WTC11 (cell line): Measurements from ENCODE around the gene GPR161. TPM values are rescaled to one million over a fixed set of nuclear protein-coding genes. Genes with fewer than 3 reads are reported as not detected.

Source experiments
- ATAC-seq: fragments of 200-7000 bp; cut with Tn5 transposase; 2 replicates; pipeline ENCODE4 v1.10.0; 2021; ENCODE audit warnings: mild to moderate bottlenecking, moderate library complexity
- CTCF ChIA-PET: fragments of 300-600 bp; sonication (Branson Sonifier 250); formaldehyde crosslinking; loops from one replicate; lab custom pipeline; 2021; ENCODE audit warnings: antibody characterized with exemption; lab: Charles Lee
- POLR2A ChIA-PET: fragments of 350-600 bp; sonication (Branson Sonifier 250); formaldehyde crosslinking; loops from one replicate; lab custom pipeline; 2021; ENCODE audit warnings: antibody characterized with exemption; lab: Charles Lee
- DNase-seq: peaks from one replicate; pipeline ENCODE4 v3.0.0; 2021; ENCODE audit warnings: low spot score
- H3K27ac Mint-ChIP-seq: 2 replicates; pipeline ENCODE4 v1.8.0; 2021; ENCODE audit warnings: mixed read lengths
- H3K27me3 Mint-ChIP-seq: 2 replicates; pipeline ENCODE4 v1.8.0; 2021; ENCODE audit warnings: low read depth, mild to moderate bottlenecking, moderate library complexity, mixed read lengths
- H3K36me3 Mint-ChIP-seq: 2 replicates; pipeline ENCODE4 v1.8.0; 2021; ENCODE audit warnings: mixed read lengths
- H3K4me1 Mint-ChIP-seq: 2 replicates; pipeline ENCODE4 v1.8.0; 2022; ENCODE audit warnings: mixed read lengths
- H3K4me3 Mint-ChIP-seq: 2 replicates; pipeline ENCODE4 v1.8.0; 2021; ENCODE audit warnings: mild to moderate bottlenecking, moderate library complexity, mixed read lengths
- H3K9me3 Mint-ChIP-seq: 2 replicates; pipeline ENCODE4 v1.8.0; 2021; ENCODE audit warnings: mixed read lengths
- EMX1 ChIP-seq: fragments of 250-450 bp; sonication (Bioruptor Pico); IDR thresholded peaks from 2 replicates; pipeline ENCODE4 v1.8.0; 2021; ENCODE audit warnings: mild to moderate bottlenecking
- ESRRA ChIP-seq: sonication (generic); formaldehyde crosslinking; IDR thresholded peaks from 2 replicates; pipeline ENCODE4 v1.8.1; 2022; ENCODE audit warnings: mild to moderate bottlenecking, missing genetic modification reagents, borderline replicate concordance
- FOXK1 ChIP-seq: sonication (generic); formaldehyde crosslinking; IDR thresholded peaks from 2 replicates; pipeline ENCODE4 v1.8.0; 2022; ENCODE audit warnings: mild to moderate bottlenecking, moderate library complexity, missing genetic modification reagents
- GRHL2 ChIP-seq: fragments of 250-450 bp; sonication (Bioruptor Pico); IDR thresholded peaks from 2 replicates; pipeline ENCODE4 v1.8.0; 2022; ENCODE audit warnings: mild to moderate bottlenecking, moderate library complexity; ENCODE audit not compliant: insufficient replicate concordance, severe bottlenecking
- GTF2I ChIP-seq: fragments of 250-450 bp; sonication (Bioruptor Pico); conservative IDR thresholded peaks from 2 replicates; pipeline ENCODE4 v1.4.0; 2021; ENCODE audit warnings: mild to moderate bottlenecking
- MXD4 ChIP-seq: fragments of 250-450 bp; sonication (Bioruptor Pico); IDR thresholded peaks from 2 replicates; pipeline ENCODE4 v1.8.0; 2021; ENCODE audit warnings: mild to moderate bottlenecking, moderate library complexity, borderline replicate concordance
- MYBL2 ChIP-seq: sonication (generic); formaldehyde crosslinking; IDR thresholded peaks from 2 replicates; pipeline ENCODE4 v1.8.1; 2023; ENCODE audit warnings: mild to moderate bottlenecking, moderate library complexity, missing genetic modification reagents
- NFYB ChIP-seq: sonication (generic); formaldehyde crosslinking; conservative IDR thresholded peaks from 2 replicates; pipeline ENCODE4 v1.8.0; 2022; ENCODE audit warnings: low read depth, missing genetic modification reagents
- NR3C1 ChIP-seq: sonication (generic); formaldehyde crosslinking; conservative IDR thresholded peaks from 2 replicates; pipeline ENCODE4 v1.8.1; 2023; ENCODE audit warnings: low read depth, mild to moderate bottlenecking, missing genetic modification reagents
- OVOL2 ChIP-seq: fragments of 250-450 bp; sonication (Bioruptor Pico); IDR thresholded peaks from 2 replicates; pipeline ENCODE4 v1.9.0; 2021; ENCODE audit warnings: mild to moderate bottlenecking, borderline replicate concordance
- RELA ChIP-seq: sonication (generic); formaldehyde crosslinking; IDR thresholded peaks from 2 replicates; pipeline ENCODE4 v1.8.1; 2022; ENCODE audit warnings: missing genetic modification reagents, mild to moderate bottlenecking, borderline replicate concordance
- SOX15 ChIP-seq: fragments of 250-450 bp; sonication (Bioruptor Pico); IDR thresholded peaks from 2 replicates; pipeline ENCODE4 v1.9.0; 2021; ENCODE audit warnings: mild to moderate bottlenecking
- SP1 ChIP-seq: sonication (generic); formaldehyde crosslinking; conservative IDR thresholded peaks from 2 replicates; pipeline ENCODE4 v1.8.1; 2022; ENCODE audit warnings: missing genetic modification reagents
- TEAD1 ChIP-seq: sonication (generic); formaldehyde crosslinking; IDR thresholded peaks from 2 replicates; pipeline ENCODE4 v1.8.0; 2022; ENCODE audit warnings: mild to moderate bottlenecking, missing genetic modification reagents
- ZNF232 ChIP-seq: sonication (generic); formaldehyde crosslinking; IDR thresholded peaks from 2 replicates; pipeline ENCODE4 v1.8.0; 2022; ENCODE audit warnings: mild to moderate bottlenecking, missing genetic modification reagents
- total RNA-seq: library from RNA; stranded (reverse); gene quantifications from 3 replicates; pipeline ENCODE4 v1.2.3, GENCODE V29; 2021
- TF ChIP-seq, protein P1 (sequence below): fragments of 250-450 bp; sonication (Bioruptor Pico); IDR thresholded peaks from 2 replicates; pipeline ENCODE4 v1.9.0; 2021; ENCODE audit warnings: mild to moderate bottlenecking
- TF ChIP-seq, protein P2 (sequence below): sonication (generic); formaldehyde crosslinking; IDR thresholded peaks from 2 replicates; pipeline ENCODE4 v1.8.0; 2023; ENCODE audit warnings: mild to moderate bottlenecking, missing genetic modification reagents
- TF ChIP-seq, protein P3 (sequence below): sonication (generic); formaldehyde crosslinking; IDR thresholded peaks from 2 replicates; pipeline ENCODE4 v1.8.1; 2022; ENCODE audit warnings: low read depth, mild to moderate bottlenecking, moderate library complexity, missing genetic modification reagents, borderline replicate concordance
- TF ChIP-seq, protein P4 (sequence below): fragments of 250-450 bp; sonication (Bioruptor Pico); IDR thresholded peaks from 2 replicates; pipeline ENCODE4 v1.9.0; 2021; ENCODE audit warnings: moderate library complexity, mild to moderate bottlenecking, inconsistent platforms, borderline replicate concordance
- TF ChIP-seq, protein P5 (sequence below): sonication (generic); formaldehyde crosslinking; conservative IDR thresholded peaks from 2 replicates; pipeline ENCODE4 v1.8.1; 2023; ENCODE audit warnings: mild to moderate bottlenecking, low read depth, missing genetic modification reagents, moderate library complexity
- TF ChIP-seq, protein P6 (sequence below): sonication (generic); formaldehyde crosslinking; IDR thresholded peaks from 2 replicates; pipeline ENCODE4 v1.8.0; 2022; ENCODE audit warnings: mild to moderate bottlenecking, missing genetic modification reagents
- TF ChIP-seq, protein P7 (sequence below): sonication (generic); formaldehyde crosslinking; IDR thresholded peaks from 2 replicates; pipeline ENCODE4 v1.8.1; 2023; ENCODE audit warnings: mild to moderate bottlenecking, missing genetic modification reagents, moderate library complexity

The GPR161 gene
- total RNA-seq, 1 experiment from 2014 or later, result 11.6 TPM

DNA sequence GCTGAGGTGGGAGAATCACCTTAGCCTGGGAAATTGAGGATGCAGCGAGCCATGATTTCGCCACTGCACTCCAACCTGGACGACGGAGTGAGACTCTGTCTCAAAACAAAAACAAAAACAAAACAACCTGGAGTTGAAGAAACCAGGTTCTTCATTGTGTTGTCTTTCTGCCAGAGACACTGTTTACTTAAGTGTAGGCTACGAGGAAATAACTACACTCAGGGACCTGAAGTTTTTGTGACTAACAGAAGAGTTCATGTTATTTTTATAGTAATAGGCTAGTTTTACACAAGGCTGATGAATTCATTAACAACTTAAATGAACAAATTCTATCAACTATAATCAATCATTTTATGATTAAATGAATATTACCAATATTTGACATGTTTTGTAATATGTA is 101.4 kb downstream of the GPR161 start:
- Mint-ChIP-seq H3K27me3 (no peaks in the 10 kb centered on the region), H3K27ac (no peak overlapping the region), H3K4me1 (peaks cover 3% of the 10 kb centered on the region; the same call in 1 of the 2 replicates), H3K4me3 (no peak overlapping the region), H3K9me3 (no peaks in the 10 kb centered on the region; the same call in 1 of the 2 replicates), H3K36me3 (peaks cover 7% of the 10 kb centered on the region)
- ChIA-PET POLR2A (no interaction called here), CTCF (interaction anchor here (0.6 kb wide), 1 partner anchor 37 kb away, joined by 5 read pairs; no protein-coding TSS in a partner anchor)
- TF ChIP-seq SP1 (CRISPR knock-in tag) (no peak), TEAD1 (CRISPR knock-in tag) (no peak), NFYB (no peak), GRHL2 (CRISPR knock-in tag) (no peak), MXD4 (CRISPR knock-in tag) (no peak), OVOL2 (CRISPR knock-in tag) (no peak), SOX15 (CRISPR knock-in tag) (no peak), ZNF232 (no peak)
- TF ChIP-seq, protein P1, sequence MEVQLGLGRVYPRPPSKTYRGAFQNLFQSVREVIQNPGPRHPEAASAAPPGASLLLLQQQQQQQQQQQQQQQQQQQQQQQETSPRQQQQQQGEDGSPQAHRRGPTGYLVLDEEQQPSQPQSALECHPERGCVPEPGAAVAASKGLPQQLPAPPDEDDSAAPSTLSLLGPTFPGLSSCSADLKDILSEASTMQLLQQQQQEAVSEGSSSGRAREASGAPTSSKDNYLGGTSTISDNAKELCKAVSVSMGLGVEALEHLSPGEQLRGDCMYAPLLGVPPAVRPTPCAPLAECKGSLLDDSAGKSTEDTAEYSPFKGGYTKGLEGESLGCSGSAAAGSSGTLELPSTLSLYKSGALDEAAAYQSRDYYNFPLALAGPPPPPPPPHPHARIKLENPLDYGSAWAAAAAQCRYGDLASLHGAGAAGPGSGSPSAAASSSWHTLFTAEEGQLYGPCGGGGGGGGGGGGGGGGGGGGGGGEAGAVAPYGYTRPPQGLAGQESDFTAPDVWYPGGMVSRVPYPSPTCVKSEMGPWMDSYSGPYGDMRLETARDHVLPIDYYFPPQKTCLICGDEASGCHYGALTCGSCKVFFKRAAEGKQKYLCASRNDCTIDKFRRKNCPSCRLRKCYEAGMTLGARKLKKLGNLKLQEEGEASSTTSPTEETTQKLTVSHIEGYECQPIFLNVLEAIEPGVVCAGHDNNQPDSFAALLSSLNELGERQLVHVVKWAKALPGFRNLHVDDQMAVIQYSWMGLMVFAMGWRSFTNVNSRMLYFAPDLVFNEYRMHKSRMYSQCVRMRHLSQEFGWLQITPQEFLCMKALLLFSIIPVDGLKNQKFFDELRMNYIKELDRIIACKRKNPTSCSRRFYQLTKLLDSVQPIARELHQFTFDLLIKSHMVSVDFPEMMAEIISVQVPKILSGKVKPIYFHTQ (CRISPR knock-in tag), result no peak
- TF ChIP-seq, protein P2, sequence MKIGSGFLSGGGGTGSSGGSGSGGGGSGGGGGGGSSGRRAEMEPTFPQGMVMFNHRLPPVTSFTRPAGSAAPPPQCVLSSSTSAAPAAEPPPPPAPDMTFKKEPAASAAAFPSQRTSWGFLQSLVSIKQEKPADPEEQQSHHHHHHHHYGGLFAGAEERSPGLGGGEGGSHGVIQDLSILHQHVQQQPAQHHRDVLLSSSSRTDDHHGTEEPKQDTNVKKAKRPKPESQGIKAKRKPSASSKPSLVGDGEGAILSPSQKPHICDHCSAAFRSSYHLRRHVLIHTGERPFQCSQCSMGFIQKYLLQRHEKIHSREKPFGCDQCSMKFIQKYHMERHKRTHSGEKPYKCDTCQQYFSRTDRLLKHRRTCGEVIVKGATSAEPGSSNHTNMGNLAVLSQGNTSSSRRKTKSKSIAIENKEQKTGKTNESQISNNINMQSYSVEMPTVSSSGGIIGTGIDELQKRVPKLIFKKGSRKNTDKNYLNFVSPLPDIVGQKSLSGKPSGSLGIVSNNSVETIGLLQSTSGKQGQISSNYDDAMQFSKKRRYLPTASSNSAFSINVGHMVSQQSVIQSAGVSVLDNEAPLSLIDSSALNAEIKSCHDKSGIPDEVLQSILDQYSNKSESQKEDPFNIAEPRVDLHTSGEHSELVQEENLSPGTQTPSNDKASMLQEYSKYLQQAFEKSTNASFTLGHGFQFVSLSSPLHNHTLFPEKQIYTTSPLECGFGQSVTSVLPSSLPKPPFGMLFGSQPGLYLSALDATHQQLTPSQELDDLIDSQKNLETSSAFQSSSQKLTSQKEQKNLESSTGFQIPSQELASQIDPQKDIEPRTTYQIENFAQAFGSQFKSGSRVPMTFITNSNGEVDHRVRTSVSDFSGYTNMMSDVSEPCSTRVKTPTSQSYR, result no peak
- TF ChIP-seq, protein P3, sequence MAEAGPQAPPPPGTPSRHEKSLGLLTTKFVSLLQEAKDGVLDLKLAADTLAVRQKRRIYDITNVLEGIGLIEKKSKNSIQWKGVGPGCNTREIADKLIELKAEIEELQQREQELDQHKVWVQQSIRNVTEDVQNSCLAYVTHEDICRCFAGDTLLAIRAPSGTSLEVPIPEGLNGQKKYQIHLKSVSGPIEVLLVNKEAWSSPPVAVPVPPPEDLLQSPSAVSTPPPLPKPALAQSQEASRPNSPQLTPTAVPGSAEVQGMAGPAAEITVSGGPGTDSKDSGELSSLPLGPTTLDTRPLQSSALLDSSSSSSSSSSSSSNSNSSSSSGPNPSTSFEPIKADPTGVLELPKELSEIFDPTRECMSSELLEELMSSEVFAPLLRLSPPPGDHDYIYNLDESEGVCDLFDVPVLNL (CRISPR knock-in tag), result no peak
- TF ChIP-seq, protein P4, sequence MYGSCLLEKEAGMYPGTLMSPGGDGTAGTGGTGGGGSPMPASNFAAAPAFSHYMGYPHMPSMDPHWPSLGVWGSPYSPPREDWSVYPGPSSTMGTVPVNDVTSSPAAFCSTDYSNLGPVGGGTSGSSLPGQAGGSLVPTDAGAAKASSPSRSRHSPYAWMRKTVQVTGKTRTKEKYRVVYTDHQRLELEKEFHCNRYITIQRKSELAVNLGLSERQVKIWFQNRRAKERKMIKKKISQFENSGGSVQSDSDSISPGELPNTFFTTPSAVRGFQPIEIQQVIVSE (CRISPR knock-in tag), result no peak
- TF ChIP-seq, protein P5, sequence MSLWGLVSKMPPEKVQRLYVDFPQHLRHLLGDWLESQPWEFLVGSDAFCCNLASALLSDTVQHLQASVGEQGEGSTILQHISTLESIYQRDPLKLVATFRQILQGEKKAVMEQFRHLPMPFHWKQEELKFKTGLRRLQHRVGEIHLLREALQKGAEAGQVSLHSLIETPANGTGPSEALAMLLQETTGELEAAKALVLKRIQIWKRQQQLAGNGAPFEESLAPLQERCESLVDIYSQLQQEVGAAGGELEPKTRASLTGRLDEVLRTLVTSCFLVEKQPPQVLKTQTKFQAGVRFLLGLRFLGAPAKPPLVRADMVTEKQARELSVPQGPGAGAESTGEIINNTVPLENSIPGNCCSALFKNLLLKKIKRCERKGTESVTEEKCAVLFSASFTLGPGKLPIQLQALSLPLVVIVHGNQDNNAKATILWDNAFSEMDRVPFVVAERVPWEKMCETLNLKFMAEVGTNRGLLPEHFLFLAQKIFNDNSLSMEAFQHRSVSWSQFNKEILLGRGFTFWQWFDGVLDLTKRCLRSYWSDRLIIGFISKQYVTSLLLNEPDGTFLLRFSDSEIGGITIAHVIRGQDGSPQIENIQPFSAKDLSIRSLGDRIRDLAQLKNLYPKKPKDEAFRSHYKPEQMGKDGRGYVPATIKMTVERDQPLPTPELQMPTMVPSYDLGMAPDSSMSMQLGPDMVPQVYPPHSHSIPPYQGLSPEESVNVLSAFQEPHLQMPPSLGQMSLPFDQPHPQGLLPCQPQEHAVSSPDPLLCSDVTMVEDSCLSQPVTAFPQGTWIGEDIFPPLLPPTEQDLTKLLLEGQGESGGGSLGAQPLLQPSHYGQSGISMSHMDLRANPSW (CRISPR knock-in tag), result no peak
- DNase-seq (no peak), ATAC-seq (no peak)

DNA sequence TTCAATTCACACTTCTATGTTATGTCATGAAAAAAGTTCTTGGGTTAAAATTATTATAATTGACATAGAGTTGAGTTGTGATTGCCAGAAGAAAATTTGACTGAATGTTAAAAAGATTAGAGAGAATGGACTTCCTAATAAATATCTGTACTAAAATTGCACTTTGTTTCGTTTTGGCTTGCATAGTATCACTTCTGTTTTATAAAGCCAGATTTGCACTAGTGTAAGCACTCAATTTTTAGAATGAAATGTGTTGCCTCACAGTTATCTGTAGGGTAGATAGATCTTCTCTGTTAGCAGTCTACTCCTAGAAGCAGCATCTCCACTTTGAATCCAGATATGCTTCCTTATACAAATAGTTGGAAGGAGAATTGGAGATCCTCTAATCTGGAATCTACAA is 104.7 kb downstream of the GPR161 start:
- H3K4me1 Mint-ChIP-seq, result no peaks in the 10 kb centered on the region
- ATAC-seq, result no peak
- no peak for DNase-seq
- no peak overlapping the region for H3K27ac Mint-ChIP-seq
- ChIA-PET CTCF (interaction anchor here (1.0 kb wide), 1 partner anchor 50 kb away, joined by 3 read pairs; no protein-coding TSS in a partner anchor), POLR2A (no interaction called here)
- no peaks in the 10 kb centered on the region; the same call in 1 of the 2 replicates for H3K9me3 Mint-ChIP-seq
- H3K4me3 Mint-ChIP-seq, result no peak overlapping the region
- H3K36me3 Mint-ChIP-seq, result peaks cover 7% of the 10 kb centered on the region
- no peaks in the 10 kb centered on the region for H3K27me3 Mint-ChIP-seq
- TF ChIP-seq ESRRA (CRISPR knock-in tag) (no peak), SOX15 (CRISPR knock-in tag) (no peak), TEAD1 (CRISPR knock-in tag) (no peak), NR3C1 (CRISPR knock-in tag) (no peak), FOXK1 (CRISPR knock-in tag) (no peak), RELA (CRISPR knock-in tag) (no peak), MYBL2 (CRISPR knock-in tag) (no peak), GTF2I (CRISPR knock-in tag) (no peak), SP1 (CRISPR knock-in tag) (no peak), EMX1 (CRISPR knock-in tag) (no peak)
- TF ChIP-seq, protein P6, sequence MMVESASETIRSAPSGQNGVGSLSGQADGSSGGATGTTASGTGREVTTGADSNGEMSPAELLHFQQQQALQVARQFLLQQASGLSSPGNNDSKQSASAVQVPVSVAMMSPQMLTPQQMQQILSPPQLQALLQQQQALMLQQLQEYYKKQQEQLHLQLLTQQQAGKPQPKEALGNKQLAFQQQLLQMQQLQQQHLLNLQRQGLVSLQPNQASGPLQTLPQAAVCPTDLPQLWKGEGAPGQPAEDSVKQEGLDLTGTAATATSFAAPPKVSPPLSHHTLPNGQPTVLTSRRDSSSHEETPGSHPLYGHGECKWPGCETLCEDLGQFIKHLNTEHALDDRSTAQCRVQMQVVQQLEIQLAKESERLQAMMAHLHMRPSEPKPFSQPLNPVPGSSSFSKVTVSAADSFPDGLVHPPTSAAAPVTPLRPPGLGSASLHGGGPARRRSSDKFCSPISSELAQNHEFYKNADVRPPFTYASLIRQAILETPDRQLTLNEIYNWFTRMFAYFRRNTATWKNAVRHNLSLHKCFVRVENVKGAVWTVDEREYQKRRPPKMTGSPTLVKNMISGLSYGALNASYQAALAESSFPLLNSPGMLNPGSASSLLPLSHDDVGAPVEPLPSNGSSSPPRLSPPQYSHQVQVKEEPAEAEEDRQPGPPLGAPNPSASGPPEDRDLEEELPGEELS (CRISPR knock-in tag), result no peak
- TF ChIP-seq, protein P7, sequence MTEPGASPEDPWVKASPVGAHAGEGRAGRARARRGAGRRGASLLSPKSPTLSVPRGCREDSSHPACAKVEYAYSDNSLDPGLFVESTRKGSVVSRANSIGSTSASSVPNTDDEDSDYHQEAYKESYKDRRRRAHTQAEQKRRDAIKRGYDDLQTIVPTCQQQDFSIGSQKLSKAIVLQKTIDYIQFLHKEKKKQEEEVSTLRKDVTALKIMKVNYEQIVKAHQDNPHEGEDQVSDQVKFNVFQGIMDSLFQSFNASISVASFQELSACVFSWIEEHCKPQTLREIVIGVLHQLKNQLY (CRISPR knock-in tag), result no peak
